ENCODE measurements around the gene NUDT16. TPM values are rescaled to one million over a fixed set of nuclear protein-coding genes. Genes with fewer than 3 reads are reported as not detected.

The NUDT16 gene
- total and polyA plus RNA-seq, 7 donors, result 5.2 to 25.9 (median 10.9) TPM

- no peak for ATAC-seq
- Histone ChIP-seq H3K27me3 (ENCODE audit: insufficient read depth in 3 of 3, low read length in 2 of 3) (no peaks in the 10 kb centered on the region), H3K9me3 (no peaks in the 10 kb centered on the region), H3K36me3 (ENCODE audit: insufficient read depth in 1 of 2, low read depth in 1 of 2) (no peaks in the 10 kb centered on the region), H3K27ac (no peak overlapping the region), H3K4me3 (no peak overlapping the region), H3K4me1 (no peaks in the 10 kb centered on the region)
- intact Hi-C loops (cut with DNase I), result no loop called here
- 60 to 67% (median 60%) methylated on average over 4 of the region's 4 CpGs for whole genome bisulfite sequencing, 3 donors
- no peak for DNase-seq
- no peak for TF ChIP-seq CTCF (IDR thresholded peaks at IDR 0.05)
Observed at GRCh38 chr3:131397889-131398288, 16.3 kb downstream of the NUDT16 start.

- DNase-seq (no peak), ATAC-seq (no peak)
- Histone ChIP-seq H3K4me3 (no peak overlapping the region), H3K27me3 (ENCODE audit: insufficient read depth in 3 of 3, low read length in 2 of 3) (no peaks in the 10 kb centered on the region), H3K27ac (no peak overlapping the region), H3K36me3 (ENCODE audit: insufficient read depth in 1 of 2, low read depth in 1 of 2) (no peaks in the 10 kb centered on the region), H3K4me1 (no peaks in the 10 kb centered on the region), H3K9me3 (peaks cover 4% of the 10 kb centered on the region)
- no peak for TF ChIP-seq CTCF (IDR thresholded peaks at IDR 0.05)
- intact Hi-C loops (cut with DNase I), result no loop called here
- WGBS, 3 donors, result 30 to 37% (median 32%) methylated on average over 3 of the region's 3 CpGs
Observed at GRCh38 chr3:131401978-131402377, 20.4 kb downstream of the NUDT16 start.

GRCh38 chr3:131402391-131403039, 20.9 kb downstream of the NUDT16 start:
- H3K27ac ChIP-seq, result no peak overlapping the region
- ATAC-seq (no peak), DNase-seq (no peak)
- H3K4me1 ChIP-seq, result no peaks in the 10 kb centered on the region
- WGBS, 3 donors, result 71 to 74% (median 72%) methylated on average over 6 of the region's 6 CpGs
- H3K36me3 ChIP-seq (ENCODE audit: insufficient read depth in 1 of 2, low read depth in 1 of 2), result no peaks in the 10 kb centered on the region
- no peaks in the 10 kb centered on the region for H3K27me3 ChIP-seq (ENCODE audit: insufficient read depth in 3 of 3, low read length in 2 of 3)
- no peak for TF ChIP-seq CTCF (IDR thresholded peaks at IDR 0.05)
- H3K4me3 ChIP-seq, result no peak overlapping the region
- intact Hi-C loops (cut with DNase I), result no loop called here
- peaks cover 4% of the 10 kb centered on the region for H3K9me3 ChIP-seq

- intact Hi-C loops (cut with DNase I), result no loop called here
- H3K9me3 ChIP-seq, result peaks cover 4% of the 10 kb centered on the region
- DNase-seq (no peak), ATAC-seq (no peak)
- H3K4me1 ChIP-seq, result no peaks in the 10 kb centered on the region
- 75 to 77% (median 77%) methylated on average over 3 of the region's 3 CpGs for WGBS, 3 donors
- H3K4me3 ChIP-seq, result no peak overlapping the region
- TF ChIP-seq CTCF (IDR thresholded peaks at IDR 0.05), result no peak
- no peaks in the 10 kb centered on the region for H3K36me3 ChIP-seq (ENCODE audit: insufficient read depth in 1 of 2, low read depth in 1 of 2)
- no peaks in the 10 kb centered on the region for H3K27me3 ChIP-seq (ENCODE audit: insufficient read depth in 3 of 3, low read length in 2 of 3)
- no peak overlapping the region for H3K27ac ChIP-seq
Observed at GRCh38 chr3:131403216-131403895, 21.8 kb downstream of the NUDT16 start.
